HG03066 (cell line): ENCODE data around the gene PSMD11.
A peak's percentile ranks its signal among the peaks of the same experiment; 100 is the strongest.

Experiments used
- ATAC-seq: cut with Tn5 transposase; IDR thresholded peaks from one replicate; pipeline ENCODE4 v1.9.1; 2021; ENCODE audit warnings: low read depth; ENCODE audit not compliant: unreplicated experiment

PSMD11 gene

DNA sequence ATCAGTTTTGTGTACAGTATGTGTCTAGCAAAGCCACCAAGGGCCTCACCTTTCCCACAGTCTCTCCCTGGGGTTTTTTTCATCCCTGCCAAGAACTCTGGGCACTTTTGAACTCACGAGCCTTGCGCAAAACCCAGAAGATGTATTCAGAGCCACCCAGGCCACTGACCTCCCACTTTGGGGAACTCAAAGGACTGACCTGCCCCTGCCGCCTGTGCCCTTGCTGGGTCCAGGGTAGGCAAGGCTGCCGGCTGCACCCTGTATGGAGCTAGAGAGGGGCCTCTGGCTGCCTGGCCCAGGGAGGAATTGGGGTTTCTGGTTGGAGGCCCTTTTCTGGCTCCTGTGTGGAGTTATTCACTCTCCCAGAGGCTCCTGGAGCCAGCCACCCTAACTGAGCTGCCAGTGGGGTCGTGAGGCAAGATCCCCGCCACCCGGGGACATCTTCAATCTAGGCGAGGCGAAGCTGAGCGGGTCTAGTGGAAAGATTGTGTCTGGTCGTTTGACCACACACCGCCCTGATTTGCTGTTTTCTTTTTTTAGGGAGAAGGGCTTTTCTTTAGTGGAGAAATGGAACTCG lies 44.4 kb downstream of the PSMD11 start:
- no peak for ATAC-seq

DNA sequence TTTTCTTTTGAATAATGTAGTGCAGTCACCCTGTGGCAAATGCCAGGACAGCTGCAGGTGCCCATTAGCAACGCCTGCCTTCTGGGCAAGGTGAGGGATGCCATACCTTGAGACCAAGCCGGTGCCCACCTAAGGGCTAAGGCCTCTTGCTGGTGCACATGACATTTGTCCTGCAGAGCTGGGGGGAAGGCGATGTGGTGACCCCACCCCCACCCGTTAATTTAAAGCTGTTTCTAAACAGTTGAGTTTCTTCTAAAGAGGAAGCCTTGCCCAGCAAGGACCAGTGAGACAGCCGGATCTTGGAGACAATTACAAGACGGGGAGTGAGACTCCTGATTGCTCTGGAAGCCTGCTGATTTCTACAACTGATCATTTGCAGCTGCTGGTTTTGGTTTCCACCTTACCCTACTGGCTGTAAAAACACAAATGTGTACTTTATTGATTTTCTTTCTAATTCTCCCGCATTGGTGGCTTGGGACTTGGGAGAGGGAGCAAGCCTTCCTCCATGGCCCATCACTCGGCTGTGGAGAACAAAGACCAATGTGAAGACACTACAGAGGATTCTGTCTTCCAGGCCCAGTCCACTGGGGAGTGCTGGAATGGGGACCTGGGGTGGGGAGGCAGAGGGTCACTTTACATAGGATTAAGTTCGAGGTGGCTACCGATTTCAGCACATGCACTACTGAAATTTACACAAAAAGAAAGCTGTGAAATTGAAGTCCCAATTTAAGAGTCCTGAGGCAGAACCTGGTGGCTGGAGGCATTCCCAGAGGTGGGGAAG lies 45.2 kb downstream of the PSMD11 start:
- no peak for ATAC-seq

DNA sequence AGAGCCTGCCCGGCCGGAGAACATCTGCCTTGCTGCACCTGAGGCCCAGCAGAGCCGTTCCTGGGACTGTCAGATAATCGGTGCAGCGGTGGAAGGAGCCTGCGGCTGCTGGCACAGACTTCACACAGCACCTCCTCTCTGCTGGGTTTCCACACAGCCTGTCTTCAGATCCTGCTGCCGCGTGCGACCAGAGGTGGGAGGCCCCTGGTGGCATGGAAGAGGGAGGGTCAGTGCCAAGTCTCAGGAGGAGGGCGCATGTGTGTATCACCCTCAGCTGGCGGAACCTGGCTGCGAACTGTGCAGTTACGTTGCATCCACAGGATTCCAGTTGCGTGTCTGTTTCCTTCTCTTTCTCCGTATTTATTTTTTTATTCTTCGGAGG lies 45.8 kb downstream of the PSMD11 start:
- no peak for ATAC-seq

DNA sequence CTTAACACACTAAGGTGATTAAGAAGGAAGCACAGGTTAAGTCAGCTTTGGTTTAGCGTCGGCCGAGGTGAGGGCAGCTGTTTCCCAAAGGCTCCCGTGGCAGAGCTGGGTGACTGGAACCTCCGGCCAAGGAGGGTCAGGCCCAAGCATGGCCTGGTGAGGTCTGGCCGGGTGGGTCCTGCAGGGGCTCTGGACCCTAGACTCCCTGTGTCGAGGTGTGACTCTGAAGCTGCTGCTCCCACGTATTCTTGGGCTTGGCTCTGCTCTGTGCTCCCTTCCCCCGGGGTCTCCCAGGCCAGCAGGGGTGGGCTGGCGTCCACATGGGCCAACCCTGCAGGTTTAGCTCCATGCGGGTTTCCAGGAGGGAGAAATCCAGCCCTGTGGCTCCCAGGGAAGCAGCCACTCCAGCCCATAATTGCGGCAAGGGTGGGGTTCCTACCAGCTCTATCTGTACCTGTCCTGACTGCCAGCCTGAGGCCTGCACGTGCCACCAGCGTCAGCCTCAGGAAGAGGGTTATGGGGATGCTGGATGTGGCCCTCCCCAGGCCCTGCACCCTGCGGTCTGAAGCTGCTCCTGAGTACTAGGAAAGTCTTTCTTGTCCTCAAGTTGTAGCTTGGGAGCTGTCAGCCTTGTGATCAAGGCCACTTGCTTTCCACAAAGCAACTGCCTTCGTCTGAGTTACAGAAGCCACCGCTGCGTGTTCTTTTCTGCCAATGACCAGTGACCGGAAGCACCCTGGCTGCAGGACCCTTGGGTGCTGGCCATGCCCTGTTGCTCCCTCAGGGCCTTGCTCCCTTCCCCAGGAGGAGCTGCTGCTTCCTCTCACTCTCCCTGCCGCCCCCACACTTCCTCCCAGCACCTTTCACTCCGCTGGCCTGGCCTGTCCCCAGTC lies 47.3 kb downstream of the PSMD11 start:
- ATAC-seq: no peak

DNA sequence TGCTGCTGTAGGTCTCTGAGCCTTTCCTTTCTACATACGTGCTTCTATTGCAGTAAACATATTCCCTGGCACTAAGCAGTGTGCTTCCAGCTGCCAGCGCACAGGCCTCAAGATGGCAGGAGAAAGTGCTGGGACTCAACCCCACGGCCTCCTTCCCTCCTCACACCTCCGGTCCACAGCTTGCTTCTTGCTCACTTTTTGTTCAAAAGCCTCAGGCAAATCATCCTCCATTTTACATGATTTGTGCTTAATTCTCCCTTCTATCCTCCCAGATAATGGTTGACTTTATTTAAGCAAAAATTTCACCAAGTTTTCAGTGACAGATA lies 47.9 kb downstream of the PSMD11 start:
- no peak for ATAC-seq

DNA sequence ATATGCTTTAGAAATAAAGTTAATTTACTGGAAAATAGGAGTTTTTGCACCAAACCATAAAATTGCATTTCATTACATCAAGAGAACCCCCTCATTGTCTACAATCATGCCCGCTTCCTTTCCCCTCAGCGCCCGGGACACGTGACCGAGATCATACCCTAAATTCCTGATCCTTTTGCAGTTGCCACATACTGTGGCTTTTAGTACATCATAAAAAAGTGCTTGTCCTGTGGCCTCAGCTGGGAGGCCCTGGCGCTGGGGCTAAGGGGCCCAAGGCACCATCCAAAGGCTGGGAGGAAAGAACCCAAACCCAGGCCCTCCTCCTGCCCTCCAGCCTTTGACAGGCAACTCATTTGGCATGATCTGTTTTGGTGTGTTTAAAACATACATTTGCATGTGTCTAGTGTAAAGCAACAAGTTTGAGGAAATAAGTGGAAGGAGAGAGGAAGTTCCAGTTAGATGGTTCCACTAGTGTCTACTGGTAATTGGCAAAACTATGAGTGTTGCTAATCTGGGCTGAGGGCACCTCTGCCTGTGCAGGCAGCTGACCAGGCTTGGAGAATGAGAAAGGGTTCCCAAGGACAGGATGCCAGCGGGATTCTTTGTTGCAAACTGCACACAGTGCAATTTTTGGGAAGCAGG lies 48.5 kb downstream of the PSMD11 start:
- no peak for ATAC-seq

DNA sequence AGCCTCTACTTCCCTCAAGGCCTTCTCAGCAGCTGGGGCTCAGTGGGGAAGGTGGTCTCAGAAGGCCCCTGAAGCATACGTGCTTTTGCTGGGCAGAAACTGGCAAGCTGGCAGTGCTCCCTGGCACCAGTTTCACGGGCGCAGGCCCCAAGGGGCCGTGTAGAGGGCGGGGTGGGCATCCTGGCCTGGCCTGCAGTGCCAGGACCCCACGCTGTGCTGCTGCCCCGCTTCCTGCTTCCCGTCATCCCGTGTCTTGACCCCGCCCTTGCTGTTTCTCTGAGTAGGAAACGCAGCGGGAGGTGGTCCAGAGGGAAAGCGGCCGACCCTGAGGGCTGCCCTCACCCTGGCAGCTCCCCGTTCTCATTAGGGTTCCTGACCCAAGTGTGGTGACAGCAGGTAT lies 49.3 kb downstream of the PSMD11 start:
- no peak for ATAC-seq

DNA sequence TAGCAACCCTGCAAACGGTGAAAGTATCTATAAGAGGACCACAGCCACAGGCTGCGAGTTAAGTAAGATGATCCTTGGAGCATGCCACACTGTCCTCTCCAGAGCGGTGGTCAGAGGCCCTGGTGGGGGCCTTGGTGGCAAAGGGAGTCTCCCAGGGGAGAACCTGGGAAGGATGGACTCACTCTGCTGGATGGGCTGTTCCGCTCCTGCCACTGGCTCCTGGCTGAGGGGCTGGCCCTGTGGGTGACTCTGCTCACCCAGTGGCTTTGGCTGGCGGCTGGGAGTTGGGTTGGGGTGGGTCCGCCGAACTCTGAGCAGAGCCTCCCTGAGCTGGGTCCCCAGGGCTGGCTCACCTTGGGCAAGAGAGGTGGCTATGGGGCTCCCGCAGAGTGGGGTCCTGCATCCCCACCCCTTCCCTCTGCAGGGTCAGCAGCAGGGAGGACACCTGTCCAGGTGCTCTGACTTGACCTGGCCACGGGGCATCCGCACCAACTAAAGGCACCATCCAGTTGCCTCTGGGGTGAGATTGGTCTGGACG lies 49.7 kb downstream of the PSMD11 start:
- ATAC-seq: no peak

DNA sequence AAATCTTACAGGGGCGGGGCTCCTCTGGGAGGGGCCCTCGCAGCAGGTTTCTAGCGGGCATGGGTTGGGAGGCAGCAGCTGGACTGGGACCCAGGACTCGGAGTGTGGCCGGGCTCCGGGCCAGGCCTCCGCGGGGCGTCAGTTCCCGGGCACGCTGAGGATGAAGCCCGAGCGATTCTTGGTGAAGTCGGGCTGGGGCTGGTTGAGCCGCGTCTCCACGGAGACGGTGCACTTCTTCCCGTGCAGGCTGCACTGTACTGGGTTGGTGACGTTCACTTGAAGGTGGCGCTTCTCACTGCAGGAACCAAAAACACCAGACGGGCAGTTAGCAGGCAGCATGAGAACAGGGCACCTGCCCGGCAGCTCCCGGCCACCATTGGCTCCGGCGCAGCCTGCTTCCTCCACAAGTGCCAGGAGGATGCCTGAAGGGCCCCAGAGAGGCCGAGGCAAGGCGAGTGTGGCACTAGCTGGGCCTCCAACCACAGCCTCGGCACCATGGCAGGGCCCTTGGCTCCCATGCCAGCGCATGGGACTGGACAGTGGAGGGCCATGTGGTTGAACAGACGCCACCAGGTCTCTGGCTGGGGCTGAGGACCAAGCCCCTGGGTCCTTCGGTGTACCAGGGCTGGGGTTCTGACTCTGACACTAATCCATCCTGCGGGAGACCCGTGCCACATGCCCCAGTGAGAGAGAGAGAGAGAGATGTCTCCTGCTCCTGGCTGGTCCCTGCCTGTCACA lies 50.5 kb downstream of the PSMD11 start:
- no peak for ATAC-seq

DNA sequence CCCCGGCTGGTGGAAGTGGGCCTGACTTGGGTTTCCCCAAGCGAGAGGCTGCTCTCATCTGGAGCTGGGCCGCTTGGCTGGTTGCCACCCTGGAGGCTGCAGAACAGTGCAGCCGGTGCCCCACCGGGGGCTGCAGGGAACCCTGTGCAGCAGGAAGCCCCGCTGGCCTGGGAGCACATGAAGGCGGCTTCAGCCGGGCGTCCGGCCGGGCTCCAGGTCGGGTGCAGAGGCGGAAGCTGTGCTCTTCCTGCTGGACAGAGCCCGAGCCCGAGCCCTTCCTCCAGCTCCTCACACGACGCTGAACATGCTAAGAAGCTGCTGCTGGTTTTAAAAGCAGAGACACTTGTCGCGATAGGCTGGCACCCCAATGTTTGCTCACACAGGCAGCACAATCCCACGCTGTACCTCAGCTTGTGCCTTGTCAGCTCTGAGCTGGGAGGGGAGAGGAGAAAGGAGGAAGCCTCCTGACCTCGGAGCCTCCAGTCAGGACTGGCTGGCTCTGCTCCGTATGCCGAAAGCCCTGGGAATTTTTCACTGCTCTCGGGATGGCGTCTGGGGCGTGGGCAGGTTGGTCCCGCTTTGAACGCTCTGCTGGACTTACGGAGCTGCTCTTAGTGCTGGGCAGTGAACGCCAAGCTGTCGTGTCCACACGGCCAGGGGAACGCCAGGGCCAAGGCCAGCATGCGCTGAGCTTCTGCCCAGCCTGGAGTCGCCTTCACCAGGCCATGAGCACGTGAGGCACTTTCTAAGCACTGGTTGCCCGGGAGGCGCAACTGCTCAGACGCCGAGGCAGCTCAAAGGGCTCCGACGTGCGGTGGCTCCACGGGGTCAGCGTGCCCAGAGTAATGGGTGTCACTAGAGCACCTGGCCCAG lies 51.3 kb downstream of the PSMD11 start:
- ATAC-seq: no peak

DNA sequence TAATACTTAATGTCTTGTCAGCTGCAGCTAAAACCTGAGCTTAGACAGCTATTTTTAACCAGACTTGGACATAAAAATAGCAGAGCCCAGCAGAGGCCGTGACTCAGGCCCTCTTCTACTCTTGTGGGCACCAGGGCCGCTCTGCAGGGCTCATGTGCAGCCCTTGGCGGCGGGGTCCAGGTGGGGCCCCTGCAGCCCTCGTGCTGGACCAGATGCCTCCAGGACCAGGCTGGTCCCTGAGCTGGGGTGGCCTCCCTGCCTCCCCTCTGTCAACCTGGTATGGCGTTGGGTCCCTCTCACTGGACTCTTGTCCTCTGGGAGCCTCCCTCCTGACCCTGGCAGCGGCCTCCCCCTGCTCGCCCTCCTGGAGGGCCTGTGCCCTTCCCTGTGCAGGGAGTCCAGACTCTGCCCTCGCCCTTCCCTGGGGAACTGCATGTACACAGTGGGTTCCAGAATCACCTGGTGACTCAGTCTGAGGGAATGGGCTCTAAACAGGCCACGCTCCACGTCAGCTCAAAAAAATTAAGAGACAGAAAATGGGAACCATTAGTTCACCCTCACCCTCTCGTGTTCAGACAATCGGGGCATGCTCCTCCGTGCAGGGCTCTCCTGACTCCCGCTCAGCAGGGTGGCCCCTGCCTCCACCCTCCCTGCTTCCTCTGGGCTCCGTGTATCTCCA lies 52.2 kb downstream of the PSMD11 start:
- ATAC-seq: no peak

DNA sequence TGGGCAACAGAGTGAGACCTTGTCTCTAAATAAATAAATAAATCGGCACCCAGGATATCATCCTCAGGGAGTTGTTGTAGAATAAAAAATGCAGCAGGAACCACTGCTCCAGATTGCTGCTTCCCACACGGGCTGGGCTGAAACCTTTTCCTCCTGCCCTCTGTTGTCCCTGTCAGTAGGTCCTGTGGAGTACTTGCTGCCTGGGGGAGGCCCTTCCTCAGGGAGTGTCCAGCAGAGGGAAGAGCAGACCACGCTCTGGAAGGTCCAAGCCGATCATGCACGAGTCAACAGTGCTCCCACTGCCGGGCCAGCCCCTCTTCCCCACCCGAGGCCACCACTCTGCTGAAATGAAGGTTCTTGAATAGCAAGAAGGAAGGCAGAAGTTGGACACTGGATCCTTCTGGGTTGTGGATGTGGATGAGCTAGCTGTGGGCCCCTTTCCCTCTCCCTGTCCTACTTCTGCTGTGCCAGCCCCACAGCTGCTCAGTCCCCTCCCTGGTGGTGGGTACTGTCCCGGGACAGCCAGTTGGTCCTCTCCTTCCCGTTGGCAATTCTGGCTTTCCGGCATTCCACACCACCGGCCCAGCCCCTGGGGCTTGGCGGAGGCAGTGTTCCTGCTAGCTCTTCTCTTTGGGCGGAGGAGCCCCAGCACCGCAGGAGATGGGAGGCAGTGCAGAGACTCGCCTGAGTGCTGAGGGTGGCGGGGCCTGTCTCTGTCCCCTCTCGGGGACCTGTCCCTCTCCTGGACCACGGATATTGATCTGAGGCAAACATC lies 53.3 kb downstream of the PSMD11 start:
- ATAC-seq: no peak

DNA sequence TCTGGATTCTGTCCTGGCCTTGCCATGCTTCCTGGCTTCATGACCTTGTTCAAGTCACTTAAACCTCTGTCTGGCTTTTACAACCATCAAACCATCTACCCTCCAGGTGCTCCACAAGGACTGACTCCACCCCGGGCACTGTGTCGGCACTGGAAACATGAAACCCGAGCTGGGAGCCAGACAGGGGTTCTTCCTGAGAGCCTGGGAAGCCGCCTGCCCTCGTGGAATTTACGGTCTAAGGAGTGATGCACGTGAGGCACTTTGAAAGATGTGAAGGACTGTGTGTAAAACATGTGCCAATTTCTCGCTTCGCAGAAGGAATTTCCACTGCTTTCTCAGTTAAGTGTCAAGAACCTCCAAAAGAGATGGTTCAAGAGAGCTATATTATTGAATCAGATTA lies 54.1 kb downstream of the PSMD11 start:
- no peak for ATAC-seq

DNA sequence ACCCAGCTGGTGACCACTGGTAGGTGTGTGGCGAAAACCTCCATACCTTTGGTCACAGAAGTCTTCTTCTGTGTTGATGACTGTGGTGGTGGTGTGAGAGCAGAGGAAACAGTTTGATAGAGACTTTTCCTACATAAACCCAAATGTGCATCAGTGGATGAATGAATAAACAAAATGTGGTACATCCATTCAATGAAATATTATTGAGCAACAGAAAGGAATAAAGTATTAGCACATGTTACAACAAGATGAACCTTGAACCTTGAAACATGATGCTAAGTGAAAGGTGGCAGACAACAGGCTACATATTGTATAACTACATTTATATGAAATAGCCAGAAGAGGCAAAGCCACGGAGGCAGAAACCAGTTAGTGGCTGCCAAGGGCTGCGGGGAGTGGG lies 57.7 kb downstream of the PSMD11 start:
- ATAC-seq: no peak

DNA sequence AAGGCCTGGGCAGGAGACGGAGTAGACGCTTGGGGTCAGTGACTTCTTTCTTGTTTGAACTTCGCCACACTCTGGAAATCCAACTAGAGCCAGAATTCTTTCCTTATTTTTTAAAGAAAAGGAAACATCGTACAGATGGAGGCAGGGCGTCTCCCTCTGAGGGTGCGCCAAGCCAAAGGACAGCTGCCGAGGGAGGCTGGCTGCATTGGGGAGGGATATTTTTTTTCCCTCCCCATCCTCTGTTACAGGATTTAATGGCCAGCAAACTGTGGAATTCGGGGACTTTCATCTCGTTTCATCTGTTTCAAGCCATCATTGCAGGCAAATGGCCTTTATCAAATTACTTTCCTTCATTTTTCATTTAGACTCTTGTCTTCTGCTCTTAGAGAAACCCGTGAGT lies 58.4 kb downstream of the PSMD11 start:
- ATAC-seq: no peak

DNA sequence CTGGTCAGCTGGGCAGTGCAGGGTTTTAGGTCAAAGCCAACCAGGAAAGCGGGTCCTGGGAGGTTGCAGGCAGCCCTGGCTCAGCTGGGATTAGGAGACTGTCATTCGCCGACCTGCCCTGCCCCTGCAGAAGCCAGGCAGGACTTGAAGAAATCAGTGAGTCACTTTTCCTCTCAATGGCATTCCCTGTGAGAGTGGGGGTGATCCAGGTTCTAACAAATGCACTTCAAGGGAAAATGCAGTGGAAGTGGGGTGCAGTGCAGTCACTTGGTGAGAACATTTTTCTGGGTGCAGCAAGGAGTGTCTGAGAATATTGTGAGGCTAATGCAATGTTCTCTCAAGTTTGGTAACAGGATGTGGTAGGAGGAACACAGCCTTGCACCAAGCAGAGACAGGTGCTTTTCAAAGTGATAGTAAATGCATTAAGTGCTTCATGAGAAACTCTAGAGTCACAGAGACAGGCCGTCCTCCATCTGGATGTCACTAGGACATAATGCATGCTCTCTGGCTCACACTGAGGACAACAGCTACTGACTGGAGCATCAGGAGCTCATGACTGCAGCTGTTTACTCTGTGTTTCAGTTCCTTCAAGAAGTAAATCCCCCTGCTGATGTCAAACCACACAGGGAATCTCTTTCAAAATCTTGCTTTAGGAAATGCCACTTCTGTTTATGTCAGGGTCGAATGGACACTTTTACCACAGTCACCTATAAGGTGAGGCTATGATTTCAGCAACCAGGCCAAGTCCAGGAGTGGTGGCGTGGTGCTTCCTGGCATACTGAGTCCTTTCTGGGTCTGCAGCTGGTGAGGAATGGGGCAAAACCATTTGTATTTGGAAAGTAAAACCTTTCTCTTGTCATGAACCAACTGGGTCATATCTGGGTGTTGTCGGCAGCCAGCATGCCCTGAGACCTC lies 59.2 kb downstream of the PSMD11 start:
- ATAC-seq: peak; percentile 85
